DND-41 (cell line): ENCODE data around the gene PPM1J.
"Not testable (repeated sequence)": the region's sequence is repeated elsewhere in the genome, so short reads cannot be mapped to it uniquely, and the experiment has no call there.

Experiments
- ATAC-seq: fragments of 200-7000 bp; cut with Tn5 transposase; 3 replicates; pipeline ENCODE4 v1.9.1; 2021; ENCODE audit warnings: low read depth; ENCODE audit not compliant: insufficient read depth
- DNase-seq: peaks from one replicate; pipeline ENCODE4 v3.0.0-alpha.2; 2020
- H2AFZ ChIP-seq: 2 replicates; pipeline ENCODE4 v1.6.0; 2012; ENCODE audit warnings: low read depth, low read length
- H3K27ac ChIP-seq: 2 replicates; pipeline ENCODE4 v1.5.1; 2012; ENCODE audit warnings: low read length, inconsistent platforms
- H3K27me3 ChIP-seq: fragments of 200-600 bp; sonication (generic); 2 replicates; pipeline ENCODE4 v1.6.0; 2012; ENCODE audit warnings: low read length, mild to moderate bottlenecking, inconsistent platforms; ENCODE audit not compliant: insufficient read depth, poor library complexity
- H3K36me3 ChIP-seq: 2 replicates; pipeline ENCODE4 v1.5.1; 2012; ENCODE audit warnings: low read length, inconsistent platforms; ENCODE audit not compliant: insufficient read depth
- H3K4me1 ChIP-seq: 2 replicates; pipeline ENCODE4 v1.5.1; 2012; ENCODE audit warnings: mild to moderate bottlenecking, low read length; ENCODE audit not compliant: insufficient read depth
- H3K4me2 ChIP-seq: 2 replicates; pipeline ENCODE4 v1.6.0; 2012; ENCODE audit warnings: mild to moderate bottlenecking, moderate library complexity, low read length, inconsistent platforms; ENCODE audit not compliant: insufficient read depth
- H3K4me3 ChIP-seq, 2 experiments: fragments of 200-600 bp in 1 of 2; shearing (Covaris generic) in 1 of 2; 2 replicates each; pipeline ENCODE4 v1.5.1; 2012 to 2016; ENCODE audit warnings: inconsistent platforms in 2 of 2, low read length in 2 of 2, mild to moderate bottlenecking in 2 of 2, low read depth in 1 of 2, moderate library complexity in 1 of 2
- H3K79me2 ChIP-seq: 2 replicates; pipeline ENCODE4 v1.6.0; 2012; ENCODE audit warnings: low read length, inconsistent platforms; ENCODE audit not compliant: insufficient read depth
- H3K9ac ChIP-seq: 2 replicates; pipeline ENCODE4 v1.6.0; 2012; ENCODE audit warnings: low read depth, mild to moderate bottlenecking, inconsistent platforms, low read length, moderate library complexity
- H3K9me3 ChIP-seq: 2 replicates; pipeline ENCODE4 v1.5.1; 2012; ENCODE audit warnings: low read length, moderate library complexity, mild to moderate bottlenecking, inconsistent platforms; ENCODE audit not compliant: insufficient read depth, severe bottlenecking
- H4K20me1 ChIP-seq: 2 replicates; pipeline ENCODE4 v1.6.0; 2012; ENCODE audit warnings: low read length; ENCODE audit not compliant: insufficient read depth
- EZH2 ChIP-seq: IDR thresholded peaks from 3 replicates; pipeline ENCODE4 v1.6.1; 2012; ENCODE audit warnings: borderline replicate concordance, low read depth, mild to moderate bottlenecking, moderate library complexity, low read length, inconsistent platforms; ENCODE audit not compliant: severe bottlenecking
- TF ChIP-seq, protein P1 (sequence below): IDR thresholded peaks from 2 replicates; pipeline ENCODE4 v1.5.1; 2012; ENCODE audit warnings: borderline replicate concordance, low read length, moderate library complexity, mild to moderate bottlenecking; ENCODE audit not compliant: poor library complexity, severe bottlenecking; ENCODE audit errors: extremely low read depth

Gene PPM1J

GRCh38 chr1:112735752-112736151 is 20.6 kb upstream of the PPM1J start:
- ATAC-seq (no peak), DNase-seq (no peak)
- H3K4me3 ChIP-seq = no peak overlapping the region
- H3K9me3 ChIP-seq = no peaks in the 10 kb centered on the region
- H3K4me1 ChIP-seq = no peaks in the 10 kb centered on the region
- no peaks in the 10 kb centered on the region for H3K36me3 ChIP-seq
- TF ChIP-seq, protein P1, sequence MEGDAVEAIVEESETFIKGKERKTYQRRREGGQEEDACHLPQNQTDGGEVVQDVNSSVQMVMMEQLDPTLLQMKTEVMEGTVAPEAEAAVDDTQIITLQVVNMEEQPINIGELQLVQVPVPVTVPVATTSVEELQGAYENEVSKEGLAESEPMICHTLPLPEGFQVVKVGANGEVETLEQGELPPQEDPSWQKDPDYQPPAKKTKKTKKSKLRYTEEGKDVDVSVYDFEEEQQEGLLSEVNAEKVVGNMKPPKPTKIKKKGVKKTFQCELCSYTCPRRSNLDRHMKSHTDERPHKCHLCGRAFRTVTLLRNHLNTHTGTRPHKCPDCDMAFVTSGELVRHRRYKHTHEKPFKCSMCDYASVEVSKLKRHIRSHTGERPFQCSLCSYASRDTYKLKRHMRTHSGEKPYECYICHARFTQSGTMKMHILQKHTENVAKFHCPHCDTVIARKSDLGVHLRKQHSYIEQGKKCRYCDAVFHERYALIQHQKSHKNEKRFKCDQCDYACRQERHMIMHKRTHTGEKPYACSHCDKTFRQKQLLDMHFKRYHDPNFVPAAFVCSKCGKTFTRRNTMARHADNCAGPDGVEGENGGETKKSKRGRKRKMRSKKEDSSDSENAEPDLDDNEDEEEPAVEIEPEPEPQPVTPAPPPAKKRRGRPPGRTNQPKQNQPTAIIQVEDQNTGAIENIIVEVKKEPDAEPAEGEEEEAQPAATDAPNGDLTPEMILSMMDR = no peak
- no peak for TF ChIP-seq EZH2
- H3K4me2 ChIP-seq = no peak overlapping the region
- H3K27ac ChIP-seq = no peak overlapping the region
- H3K79me2 ChIP-seq = no peaks in the 10 kb centered on the region
- H4K20me1 ChIP-seq = no peaks in the 10 kb centered on the region
- no peak overlapping the region for H3K9ac ChIP-seq
- no peaks in the 10 kb centered on the region for H3K27me3 ChIP-seq
- H2AFZ ChIP-seq = no peak overlapping the region

- Histone ChIP-seq H4K20me1 (no peaks in the 10 kb centered on the region), H3K4me2 (no peak overlapping the region), H3K27me3 (no peaks in the 10 kb centered on the region), H3K4me1 (no peaks in the 10 kb centered on the region), H2AFZ (no peak overlapping the region), H3K4me3 (no peak overlapping the region), H3K79me2 (no peaks in the 10 kb centered on the region), H3K9me3 (no peaks in the 10 kb centered on the region), H3K27ac (no peak overlapping the region), H3K36me3 (no peaks in the 10 kb centered on the region), H3K9ac (no peak overlapping the region)
- no peak for DNase-seq
- TF ChIP-seq, protein P1 = no peak
- no peak for TF ChIP-seq EZH2
- ATAC-seq = no peak
Measured at GRCh38 chr1:112731451-112731850, 16.3 kb upstream of the PPM1J start.

GRCh38 chr1:112729909-112730308 is 14.8 kb upstream of the PPM1J start:
- H3K36me3 ChIP-seq = no peaks in the 10 kb centered on the region
- H3K27me3 ChIP-seq = no peaks in the 10 kb centered on the region
- H3K4me3 ChIP-seq = no peak overlapping the region
- no peak overlapping the region for H3K4me2 ChIP-seq
- H2AFZ ChIP-seq = no peak overlapping the region
- ATAC-seq (no peak), DNase-seq (no peak)
- no peaks in the 10 kb centered on the region for H3K79me2 ChIP-seq
- H3K27ac ChIP-seq = no peak overlapping the region
- no peaks in the 10 kb centered on the region for H3K4me1 ChIP-seq
- no peak overlapping the region for H3K9ac ChIP-seq
- no peaks in the 10 kb centered on the region for H4K20me1 ChIP-seq
- H3K9me3 ChIP-seq = no peaks in the 10 kb centered on the region
- no peak for TF ChIP-seq EZH2
- TF ChIP-seq, protein P1 = no peak

- DNase-seq, ATAC-seq, H3K4me3 ChIP-seq, H3K4me1 ChIP-seq, H3K27ac ChIP-seq, H3K79me2 ChIP-seq, H3K4me2 ChIP-seq, H3K36me3 ChIP-seq, H4K20me1 ChIP-seq, H2AFZ ChIP-seq, H3K9me3 ChIP-seq, H3K9ac ChIP-seq, H3K27me3 ChIP-seq: not testable (repeated sequence)
Measured at GRCh38 chr1:112729011-112729410, 13.9 kb upstream of the PPM1J start.

- not testable (repeated sequence) for H3K27ac ChIP-seq, H2AFZ ChIP-seq, H3K36me3 ChIP-seq, H4K20me1 ChIP-seq, H3K4me3 ChIP-seq, DNase-seq, H3K79me2 ChIP-seq, H3K4me1 ChIP-seq, H3K9ac ChIP-seq, H3K27me3 ChIP-seq, H3K9me3 ChIP-seq, ATAC-seq, H3K4me2 ChIP-seq
Measured at GRCh38 chr1:112728306-112728971, 13.3 kb upstream of the PPM1J start.
